ENCODE measurements around the gene HOMER1.

Gene HOMER1

DNA sequence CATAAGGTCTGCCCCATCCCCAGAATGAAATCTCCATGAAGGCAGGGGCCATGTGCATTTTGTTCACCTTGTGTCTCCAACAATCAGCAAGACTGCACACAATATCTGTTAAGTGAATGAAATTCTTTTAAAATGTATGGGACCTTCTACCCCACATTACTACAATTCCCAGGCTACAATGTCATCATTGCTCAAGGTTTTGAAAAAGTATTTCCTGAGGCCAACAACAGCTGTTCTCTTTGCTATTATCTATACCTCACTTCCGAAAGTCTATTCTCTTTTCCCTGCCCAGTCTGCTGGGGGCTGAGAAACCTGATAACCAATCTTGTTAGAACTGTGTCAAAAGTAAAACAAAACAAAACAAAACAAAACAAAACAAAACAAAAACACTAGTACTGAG is 29.2 kb downstream of the HOMER1 start:
- no peak for DNase-seq (ENCODE audit: low read depth)
- TF ChIP-seq, protein P1, sequence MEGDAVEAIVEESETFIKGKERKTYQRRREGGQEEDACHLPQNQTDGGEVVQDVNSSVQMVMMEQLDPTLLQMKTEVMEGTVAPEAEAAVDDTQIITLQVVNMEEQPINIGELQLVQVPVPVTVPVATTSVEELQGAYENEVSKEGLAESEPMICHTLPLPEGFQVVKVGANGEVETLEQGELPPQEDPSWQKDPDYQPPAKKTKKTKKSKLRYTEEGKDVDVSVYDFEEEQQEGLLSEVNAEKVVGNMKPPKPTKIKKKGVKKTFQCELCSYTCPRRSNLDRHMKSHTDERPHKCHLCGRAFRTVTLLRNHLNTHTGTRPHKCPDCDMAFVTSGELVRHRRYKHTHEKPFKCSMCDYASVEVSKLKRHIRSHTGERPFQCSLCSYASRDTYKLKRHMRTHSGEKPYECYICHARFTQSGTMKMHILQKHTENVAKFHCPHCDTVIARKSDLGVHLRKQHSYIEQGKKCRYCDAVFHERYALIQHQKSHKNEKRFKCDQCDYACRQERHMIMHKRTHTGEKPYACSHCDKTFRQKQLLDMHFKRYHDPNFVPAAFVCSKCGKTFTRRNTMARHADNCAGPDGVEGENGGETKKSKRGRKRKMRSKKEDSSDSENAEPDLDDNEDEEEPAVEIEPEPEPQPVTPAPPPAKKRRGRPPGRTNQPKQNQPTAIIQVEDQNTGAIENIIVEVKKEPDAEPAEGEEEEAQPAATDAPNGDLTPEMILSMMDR (IDR thresholded peaks at IDR 0.05; ENCODE audit: insufficient read depth, low read depth, low read length, missing control alignments) = no peak
- H3K4me3 ChIP-seq (ENCODE audit: low read depth, low read length) = no peak overlapping the region

DNA sequence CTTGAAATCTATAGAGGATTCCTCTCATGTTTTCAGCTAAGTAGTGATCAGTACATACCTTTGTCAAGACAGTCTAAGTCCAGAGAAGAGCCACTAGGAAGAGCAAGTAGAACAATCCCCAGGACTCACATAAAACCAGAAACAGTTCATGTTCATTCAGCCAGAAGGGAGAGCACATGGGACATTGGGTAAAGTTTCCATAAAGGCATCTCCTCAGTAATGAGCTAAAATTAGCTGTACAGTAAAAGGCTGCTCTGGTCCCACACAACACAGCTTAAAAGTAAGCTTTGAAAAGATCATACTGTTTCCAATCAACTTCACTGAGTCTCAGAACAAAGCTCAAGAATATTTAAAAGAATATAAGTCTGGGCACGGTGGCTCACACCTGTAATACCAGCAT is 32.4 kb downstream of the HOMER1 start:
- no peak overlapping the region for H3K4me3 ChIP-seq (ENCODE audit: low read depth, low read length)
- TF ChIP-seq, protein P1 (IDR thresholded peaks at IDR 0.05; ENCODE audit: insufficient read depth, low read depth, low read length, missing control alignments) = no peak
- no peak for DNase-seq (ENCODE audit: low read depth)

DNA sequence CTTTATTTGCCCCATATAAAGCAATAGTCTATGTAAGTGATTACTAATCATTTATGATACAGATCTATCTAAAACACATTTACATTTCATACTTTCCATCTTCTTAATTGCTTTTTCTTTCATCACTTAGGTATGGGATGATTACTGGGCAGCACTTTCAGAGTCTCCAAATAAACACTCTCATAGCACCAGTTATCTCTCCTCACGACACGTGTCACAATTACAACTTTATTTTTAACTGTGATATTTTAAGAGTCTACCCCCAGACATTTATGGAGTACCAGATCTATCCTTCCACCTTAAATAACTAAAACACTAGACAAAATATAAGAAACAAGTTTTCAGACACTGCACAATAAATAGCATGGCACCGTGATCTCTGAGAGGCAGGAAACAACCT is 32.9 kb downstream of the HOMER1 start:
- no peak for DNase-seq (ENCODE audit: low read depth)
- no peak overlapping the region for H3K4me3 ChIP-seq (ENCODE audit: low read depth, low read length)
- TF ChIP-seq, protein P1 (IDR thresholded peaks at IDR 0.05; ENCODE audit: insufficient read depth, low read depth, low read length, missing control alignments) = no peak

DNA sequence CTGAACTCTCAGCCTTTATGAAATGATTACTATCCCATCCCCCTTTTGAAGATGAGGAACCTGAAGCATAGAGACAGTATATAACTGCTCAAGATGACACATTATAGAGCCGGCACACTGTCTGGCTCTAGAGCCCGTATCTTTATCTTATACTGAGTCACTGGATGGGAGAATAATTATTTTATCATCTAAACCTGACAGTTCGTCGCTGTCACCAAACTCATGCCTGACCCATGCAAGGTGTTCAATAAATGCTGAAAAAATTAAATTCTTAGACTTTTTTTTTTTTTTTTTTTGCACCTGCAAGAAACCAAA is 38.8 kb downstream of the HOMER1 start:
- no peak for DNase-seq (ENCODE audit: low read depth)
- H3K4me3 ChIP-seq (ENCODE audit: low read depth, low read length) = no peak overlapping the region
- TF ChIP-seq, protein P1 (IDR thresholded peaks at IDR 0.05; ENCODE audit: insufficient read depth, low read depth, low read length, missing control alignments) = no peak

DNA sequence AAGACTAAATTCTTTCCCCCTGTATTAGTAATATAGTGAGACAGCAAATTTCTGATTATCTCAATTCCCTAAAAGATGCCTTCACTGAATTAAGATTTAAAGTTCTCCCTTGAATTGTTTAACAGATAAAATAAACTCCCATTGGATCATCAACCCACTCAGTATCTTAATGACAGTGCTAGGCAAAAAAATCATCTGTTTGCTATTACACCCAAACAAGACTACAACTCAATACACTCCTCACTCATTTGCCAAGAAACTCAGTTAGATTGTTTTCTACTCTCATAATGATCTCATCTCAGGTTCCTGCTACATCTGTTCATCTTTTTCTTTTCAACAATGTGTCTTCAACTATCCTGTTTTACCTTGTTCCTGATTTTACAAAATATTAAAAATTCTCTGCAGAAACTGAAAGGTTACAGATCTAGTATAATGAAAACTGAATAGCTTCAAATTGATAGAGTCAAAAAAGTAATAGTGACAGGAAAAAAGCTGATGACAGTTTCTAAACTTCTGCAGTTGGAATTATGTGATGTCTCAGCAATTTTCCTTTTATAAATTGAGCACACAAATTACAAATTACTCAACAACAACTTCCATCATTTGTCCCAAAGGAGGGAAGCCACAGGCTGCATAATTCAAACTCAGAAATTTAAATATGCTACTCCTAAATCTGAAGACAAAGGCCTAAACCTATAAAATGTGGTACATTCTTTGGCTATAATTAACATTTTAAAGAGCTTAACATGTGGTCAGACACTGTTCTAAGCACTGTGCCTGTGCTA is 39.4 kb downstream of the HOMER1 start:
- no peak for DNase-seq (ENCODE audit: low read depth)

DNA sequence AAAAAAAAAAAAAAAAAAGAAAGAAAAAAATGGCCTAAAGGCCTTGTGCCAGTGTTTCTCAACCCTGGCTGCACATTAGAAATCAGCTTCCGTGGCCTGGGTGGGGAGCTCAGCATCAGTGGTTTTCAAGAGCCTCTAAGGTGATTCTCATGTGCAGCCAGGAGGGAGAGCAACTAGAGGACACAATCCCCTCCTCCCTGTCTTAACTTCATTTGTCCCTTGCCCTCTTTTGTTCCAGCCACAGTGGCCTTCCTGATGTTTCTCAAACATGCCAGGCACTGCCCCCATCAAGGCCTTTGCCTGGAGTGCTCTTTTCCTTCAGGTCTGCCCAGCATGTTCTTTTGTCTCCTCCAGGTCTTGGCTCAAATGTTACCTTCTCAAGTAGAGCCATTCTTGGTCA is 42.4 kb downstream of the HOMER1 start:
- no peak for DNase-seq (ENCODE audit: low read depth)
- H3K4me3 ChIP-seq (ENCODE audit: low read depth, low read length) = no peak overlapping the region
- TF ChIP-seq, protein P1 (IDR thresholded peaks at IDR 0.05; ENCODE audit: insufficient read depth, low read depth, low read length, missing control alignments) = no peak

More for the DNA sequence above, 39.4 kb downstream of the HOMER1 start:
- TF ChIP-seq, protein P1 (IDR thresholded peaks at IDR 0.05; ENCODE audit: insufficient read depth, low read depth, low read length, missing control alignments) = no peak
- H3K4me3 ChIP-seq (ENCODE audit: low read depth, low read length) = no peak overlapping the region

Data from GM12865 (cell line).